NCI-H2171 (cell line): Measurements from ENCODE around the gene RFFL.
"Not testable (repeated sequence)": the region's sequence is repeated elsewhere in the genome, so short reads cannot be mapped to it uniquely, and the experiment has no call there.

Source experiments
- DNase-seq: peaks from one replicate; lab custom pipeline; 2025; lab: John Stamatoyannopoulos, UW

The RFFL gene

GRCh38 chr17:35063514-35064223 lies at the start of gene RFFL:
TSS of gene RFFL (minus strand) at chr17:35063707. CDS start at chr17:35026553, 37,154 bp downstream.
- DNase-seq: peak; percentile 70

GRCh38 chr17:35110791-35111190 lies 47.3 kb upstream of the RFFL start:
- not testable (repeated sequence) for DNase-seq

GRCh38 chr17:35104844-35105450 lies 41.4 kb upstream of the RFFL start:
- no peak for DNase-seq

GRCh38 chr17:35103271-35103670 lies 39.8 kb upstream of the RFFL start:
- no peak for DNase-seq

GRCh38 chr17:35101725-35102124 lies 38.2 kb upstream of the RFFL start:
- no peak for DNase-seq

GRCh38 chr17:35101036-35101435 lies 37.5 kb upstream of the RFFL start:
- DNase-seq: no peak

GRCh38 chr17:35099908-35100307 lies 36.4 kb upstream of the RFFL start:
- no peak for DNase-seq

- no peak for DNase-seq
These were observed 34.3 kb upstream of the RFFL start for GRCh38 chr17:35097776-35098175.

- no peak for DNase-seq
These were observed 32.2 kb upstream of the RFFL start for GRCh38 chr17:35095741-35096140.

- DNase-seq: no peak
These were observed 31.4 kb upstream of the RFFL start for GRCh38 chr17:35094902-35095301.

GRCh38 chr17:35090707-35091106 lies 27.2 kb upstream of the RFFL start:
- DNase-seq: not testable (repeated sequence)

- no peak for DNase-seq
These were observed 26.2 kb upstream of the RFFL start for GRCh38 chr17:35089586-35090296.

GRCh38 chr17:35088881-35089585 lies 25.5 kb upstream of the RFFL start:
- peak; percentile 87 for DNase-seq

- no peak for DNase-seq
These were observed 24.9 kb upstream of the RFFL start for GRCh38 chr17:35088356-35088880.

GRCh38 chr17:35087731-35088355 lies 24.3 kb upstream of the RFFL start:
- no peak for DNase-seq

- DNase-seq: no peak
These were observed 23.5 kb upstream of the RFFL start for GRCh38 chr17:35086931-35087573.

- DNase-seq: no peak
These were observed 22.7 kb upstream of the RFFL start for GRCh38 chr17:35086164-35086563.

GRCh38 chr17:35084987-35085386 lies 21.5 kb upstream of the RFFL start:
- no peak for DNase-seq

- no peak for DNase-seq
These were observed 19.6 kb upstream of the RFFL start for GRCh38 chr17:35083071-35083470.

- peak; percentile 40 for DNase-seq
These were observed 18.7 kb upstream of the RFFL start for GRCh38 chr17:35082073-35082657.

- no peak for DNase-seq
These were observed 18.1 kb upstream of the RFFL start for GRCh38 chr17:35081638-35082037.
